Endothelial cell of umbilical vein (primary cell): ENCODE results near the gene NSMCE1. TPM values are rescaled to one million over a fixed set of nuclear protein-coding genes. Genes with fewer than 3 reads are reported as not detected.
A peak's percentile ranks its signal among the peaks of the same experiment; 100 is the strongest.

Experiments
- BruUV-seq: library from RNA; stranded (reverse); fragments of 400-500 nt; replicated peaks from 2 replicates; lab custom pipeline; 2021; lab: Mats Ljungman, UMichigan
- CTCF ChIA-PET: fragments of 300-600, 350-600 bp; sonication (Branson Sonifier 250); formaldehyde crosslinking; loops from one replicate; lab custom pipeline; 2021; ENCODE audit warnings: antibody characterized with exemption, inconsistent platforms; lab: Charles Lee
- POLR2A ChIA-PET: fragments of 300-600, 350-600 bp; sonication (Branson Sonifier 250); formaldehyde crosslinking; loops from one replicate; lab custom pipeline; 2021; ENCODE audit warnings: antibody characterized with exemption, inconsistent platforms; lab: Charles Lee
- DNase-seq: peaks from one replicate; pipeline ENCODE4 v3.0.0-alpha.2; 2011; ENCODE audit warnings: low read depth, low spot score
- FAIRE-seq: peaks from 2 replicates; lab custom pipeline; 2011; peaks lifted over from hg19 to GRCh38; lab: Jason Lieb, UNC
- H2AFZ ChIP-seq: 2 replicates; pipeline ENCODE4 v1.6.0; 2012; ENCODE audit warnings: low read depth, low read length, control low read depth, inconsistent platforms
- H3K27ac ChIP-seq: 2 replicates; pipeline ENCODE4 v1.5.1; 2011; ENCODE audit warnings: low read depth, mild to moderate bottlenecking, control low read depth, low read length, moderate library complexity; ENCODE audit not compliant: insufficient read depth
- H3K27me3 ChIP-seq, 2 experiments: 2 replicates each; pipeline versions ENCODE4 v1.6.0 to v1.6.1; 2011; ENCODE audit warnings: low read length in 2 of 2, mixed read lengths in 1 of 2; ENCODE audit not compliant: control insufficient read depth in 2 of 2, insufficient read depth in 2 of 2
- H3K36me3 ChIP-seq, 2 experiments: 2 replicates in 1 of 2; 3 replicates in 1 of 2; pipeline ENCODE4 v1.5.1; 2011; ENCODE audit warnings: low read length in 2 of 2, mild to moderate bottlenecking in 1 of 2, moderate library complexity in 1 of 2; ENCODE audit not compliant: control insufficient read depth in 2 of 2, insufficient read depth in 2 of 2; ENCODE audit errors: extremely low read depth in 1 of 2
- H3K4me1 ChIP-seq: 3 replicates; pipeline ENCODE4 v1.5.1; 2011; ENCODE audit warnings: mild to moderate bottlenecking, low read length; ENCODE audit not compliant: control insufficient read depth, insufficient read depth; ENCODE audit errors: extremely low read depth
- H3K4me2 ChIP-seq: 2 replicates; pipeline ENCODE4 v1.6.1; 2011; ENCODE audit warnings: low read length, control low read depth, mixed read lengths; ENCODE audit not compliant: insufficient read depth
- H3K4me3 ChIP-seq, 3 experiments: fragments of 200-600 bp in 1 of 3; sonication (generic), shearing (Covaris generic) in 1 of 3; replicated peaks in 1 of 3; 2 replicates each; pipeline ENCODE4 v1.5.1; 2011 to 2016; ENCODE audit warnings: control low read depth in 3 of 3, low read length in 3 of 3, mild to moderate bottlenecking in 2 of 3, inconsistent platforms in 1 of 3, low read depth in 1 of 3, moderate library complexity in 1 of 3; ENCODE audit not compliant: insufficient read depth in 1 of 3
- H3K79me2 ChIP-seq: 2 replicates; pipeline ENCODE4 v1.6.0; 2012; ENCODE audit warnings: low read length, inconsistent platforms; ENCODE audit not compliant: control insufficient read depth, insufficient read depth
- H3K9ac ChIP-seq: replicated peaks from 2 replicates; pipeline ENCODE3; 2011; ENCODE audit warnings: low read length, control low read depth; ENCODE audit not compliant: insufficient read depth; ENCODE audit errors: extremely low read depth
- H3K9me1 ChIP-seq: replicated peaks from 3 replicates; pipeline ENCODE4 v1.6.0; 2011; ENCODE audit warnings: mild to moderate bottlenecking, low read length; ENCODE audit not compliant: control insufficient read depth, insufficient read depth; ENCODE audit errors: extremely low read depth
- H3K9me3 ChIP-seq: replicated peaks from 2 replicates; pipeline ENCODE4 v1.5.1; 2012; ENCODE audit warnings: low read length, inconsistent platforms; ENCODE audit not compliant: control insufficient read depth, insufficient read depth
- H4K20me1 ChIP-seq: replicated peaks from 2 replicates; pipeline ENCODE3; 2011; ENCODE audit warnings: mild to moderate bottlenecking, low read length; ENCODE audit not compliant: control insufficient read depth, insufficient read depth; ENCODE audit errors: extremely low read depth
- CTCF ChIP-seq, 2 donors: IDR thresholded peaks; 1 replicate in 1 of 2; 2 replicates in 1 of 2; pipeline ENCODE4 v1.5.1; 2011; ENCODE audit warnings: low read length in 2 of 2, mild to moderate bottlenecking in 2 of 2, moderate library complexity in 2 of 2, control low read depth in 1 of 2, inconsistent platforms in 1 of 2, low read depth in 1 of 2; ENCODE audit not compliant: insufficient read depth in 1 of 2; ENCODE audit errors: extremely low read depth in 1 of 2
- EZH2 ChIP-seq: IDR thresholded peaks from 2 replicates; pipeline ENCODE4 v1.6.1; 2012; ENCODE audit warnings: borderline replicate concordance, low read depth, mild to moderate bottlenecking, moderate library complexity, low read length, inconsistent platforms; ENCODE audit not compliant: severe bottlenecking
- FOS ChIP-seq: IDR thresholded peaks from 2 replicates; pipeline ENCODE4 v1.6.1; 2011; ENCODE audit warnings: mild to moderate bottlenecking, low read length, moderate library complexity, borderline replicate concordance; ENCODE audit not compliant: insufficient read depth
- GATA2 ChIP-seq: IDR thresholded peaks from 2 replicates; pipeline ENCODE4 v1.7.0; 2011; ENCODE audit warnings: low read depth, mild to moderate bottlenecking, moderate library complexity, mixed read lengths, low read length; ENCODE audit not compliant: insufficient read length, insufficient read depth
- JUN ChIP-seq: IDR thresholded peaks from 2 replicates; pipeline ENCODE4 v1.6.1; 2011; ENCODE audit warnings: borderline replicate concordance, low read depth; ENCODE audit not compliant: insufficient read length, insufficient read depth
- MAX ChIP-seq: IDR thresholded peaks from 2 replicates; pipeline ENCODE4 v1.6.1; 2011; ENCODE audit not compliant: insufficient read depth, insufficient read length
- MYC ChIP-seq: IDR thresholded peaks from one replicate; pipeline ENCODE4 v1.6.1; 2011; ENCODE audit warnings: mild to moderate bottlenecking, low read depth, low read length
- POLR2A ChIP-seq: IDR thresholded peaks from 2 replicates; pipeline ENCODE4 v1.6.1; 2012; ENCODE audit warnings: low read depth, mild to moderate bottlenecking, control low read depth, low read length
- POLR2AphosphoS5 ChIP-seq: IDR thresholded peaks from 2 replicates; pipeline ENCODE4 v1.6.1; 2012; ENCODE audit warnings: low read depth, mild to moderate bottlenecking, control low read depth, low read length, moderate library complexity; ENCODE audit not compliant: insufficient read depth
- dilution Hi-C: fragments of 300-500 bp; cut with MboI; formaldehyde crosslinking; loops from one replicate; pipeline ENCODE4 v1.15.0; 2019; ENCODE audit warnings: low sequenced_read_pairs; ENCODE audit not compliant: extremely low pct_ligation_motif_present
- intact Hi-C: fragments of 100-400 bp; cut with micrococcal nuclease; formaldehyde crosslinking; loops from one replicate; pipeline ENCODE4 v1.10.0; 2022
- polyA plus RNA-seq, 4 experiments: library from polyadenylated mRNA; depleted of rRNA in 3 of 4; stranded (reverse) in 3 of 4; unstranded in 1 of 4; fragments of >200 nt; gene quantifications; 2 replicates each; pipeline versions ENCODE4 v1.2.1 to v1.2.3, GENCODE V29; 2011 to 2012; ENCODE audit warnings: missing spikeins in 1 of 4
- total RNA-seq: library from RNA; stranded (reverse); gene quantifications from 2 replicates; pipeline ENCODE4 v1.2.3, GENCODE V29; 2021

The NSMCE1 gene
- total and polyA plus RNA-seq, 2 donors (not counting 3 experiments of a cell fraction or from before 2014, with no cell fraction given), result 23.8 to 42.0 TPM

- Histone ChIP-seq H3K79me2 (no peaks in the 10 kb centered on the region), H3K9me3 (no peaks in the 10 kb centered on the region), H4K20me1 (no peaks in the 10 kb centered on the region), H2AFZ (no peak overlapping the region), H3K27me3 (no peaks in the 10 kb centered on the region), H3K9me1 (no peaks in the 10 kb centered on the region), H3K4me2 (peak overlapping the region; percentile 48), H3K36me3 (no peaks in the 10 kb centered on the region), H3K9ac (no peak overlapping the region), H3K4me1 (peaks cover 49% of the 10 kb centered on the region), H3K4me3 (no peak overlapping the region), H3K27ac (peak overlapping the region; percentile 59)
- peak; percentile 64 for DNase-seq
- ChIA-PET POLR2A (no interaction called here), CTCF (interaction anchor here (1.0 to 1.1 kb wide), 3 partner anchors 23 to 108 kb away, joined by 3 read pairs; no protein-coding TSS in a partner anchor)
- dilution Hi-C loops, result no loop called here
- no TSS peak for BruUV-seq
- TF ChIP-seq FOS, result no peak
- no peak for TF ChIP-seq POLR2A
- TF ChIP-seq MAX, result no peak
- no peak for TF ChIP-seq EZH2
- TF ChIP-seq GATA2, result no peak
- no peak for TF ChIP-seq MYC
- TF ChIP-seq JUN, result no peak
- no peak for TF ChIP-seq POLR2AphosphoS5
- TF ChIP-seq CTCF (IDR thresholded peaks at IDR 0.05; ENCODE audit: extremely low read depth in 1 of 2, insufficient read depth in 1 of 2, low read depth in 1 of 2, low read length in 2 of 2), result no peak
- intact Hi-C loops, result no loop called here
- no peak for FAIRE-seq
These were observed 8.9 kb downstream of the NSMCE1 start for GRCh38 chr16:27259710-27260109.
